BLaER1 treated with 17β-estradiol and CSF1 and Interleukin-3, amounts not matched to agents 10 nM and 100 nM (cell line): ENCODE results near the gene PRKRIP1.
A peak's percentile ranks its signal among the peaks of the same experiment; 100 is the strongest.
"Not testable (repeated sequence)": the region's sequence is repeated elsewhere in the genome, so short reads cannot be mapped to it uniquely, and the experiment has no call there.

Experiments
- H3K27ac ChIP-seq, 11 experiments: shearing (Covaris generic); formaldehyde crosslinking; 2 replicates each; pipeline ENCODE4 v1.8.1; 2022
- H3K27me3 ChIP-seq, 11 experiments: shearing (Covaris generic); formaldehyde crosslinking; 2 replicates each; pipeline ENCODE4 v1.8.1; 2022
- H3K36me3 ChIP-seq, 11 experiments: shearing (Covaris generic); formaldehyde crosslinking; 2 replicates each; pipeline ENCODE4 v1.8.1; 2022
- H3K4me1 ChIP-seq, 10 experiments: shearing (Covaris generic); formaldehyde crosslinking; 2 replicates each; pipeline ENCODE4 v1.8.1; 2022
- H3K4me2 ChIP-seq, 11 experiments: shearing (Covaris generic); formaldehyde crosslinking; 2 replicates each; pipeline ENCODE4 v1.8.1; 2022
- H3K4me3 ChIP-seq, 10 experiments: shearing (Covaris generic); formaldehyde crosslinking; 2 replicates each; pipeline ENCODE4 v1.8.1; 2022
- H3K9ac ChIP-seq, 11 experiments: shearing (Covaris generic); formaldehyde crosslinking; 2 replicates each; pipeline ENCODE4 v1.8.1; 2022
- H3K9me3 ChIP-seq, 11 experiments: shearing (Covaris generic); formaldehyde crosslinking; replicated peaks in 1 of 11; 2 replicates each; pipeline ENCODE4 v1.8.1; 2022
- H4K20me1 ChIP-seq, 11 experiments: shearing (Covaris generic); formaldehyde crosslinking; 2 replicates each; pipeline ENCODE4 v1.8.1; 2022
- Cebpa-rat ChIP-seq, 11 experiments: shearing (Covaris generic); IDR thresholded peaks; 2 replicates each; pipeline ENCODE4 v1.8.1; 2022

The PRKRIP1 gene

DNA sequence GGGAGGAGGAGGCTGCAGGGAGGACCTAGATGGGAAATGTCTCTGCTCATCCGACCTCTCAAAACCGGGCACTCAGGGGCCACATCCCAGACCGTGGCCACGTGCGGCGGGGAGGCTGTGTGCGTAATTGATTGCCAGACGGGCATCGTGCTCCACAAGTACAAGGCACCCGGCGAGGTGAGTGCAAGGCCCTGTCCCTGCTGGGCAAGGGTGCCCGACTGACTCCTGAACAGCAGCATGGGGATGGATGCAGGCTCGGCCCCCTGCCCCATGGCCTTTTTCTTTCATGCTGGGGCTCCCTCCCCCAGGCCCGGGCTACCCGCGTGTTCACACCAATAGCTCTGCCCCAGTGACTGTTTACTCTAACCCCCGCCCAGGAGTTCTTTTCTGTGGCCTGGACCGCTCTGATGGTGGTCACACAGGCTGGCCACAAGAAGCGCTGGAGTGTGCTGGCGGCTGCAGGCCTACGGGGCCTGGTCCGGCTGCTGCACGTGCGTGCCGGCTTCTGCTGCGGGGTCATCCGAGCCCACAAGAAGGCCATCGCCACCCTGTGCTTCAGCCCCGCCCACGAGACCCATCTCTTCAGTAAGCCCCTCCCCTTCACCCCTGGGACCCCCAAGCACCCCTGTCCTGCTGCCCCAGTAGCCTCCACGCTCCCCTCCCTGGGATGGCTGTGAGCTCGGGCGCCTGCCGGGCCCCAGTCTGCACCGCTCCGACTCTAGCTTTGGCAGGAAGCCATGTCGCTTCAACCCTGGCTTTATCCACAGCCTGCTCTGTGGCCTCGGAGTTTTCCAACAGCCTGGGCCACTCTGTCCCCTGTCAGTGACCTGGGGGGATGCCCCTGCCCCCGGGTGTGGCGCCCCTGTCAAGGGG, 72.6 kb downstream of the PRKRIP1 start:
- peak overlapping the region in 9 of 11 experiments; percentile 7 to 77 (median 41); a peak in 15 of 22 replicates for H3K4me2 ChIP-seq
- peaks cover 19 to 65% (median 52%) of the 10 kb centered on the region in 11 experiments for H3K36me3 ChIP-seq
- H3K4me1 ChIP-seq, result peaks cover 17 to 63% (median 44%) of the 10 kb centered on the region in 10 experiments
- H3K9ac ChIP-seq, result peak overlapping the region in 7 of 11 experiments; percentile 26 to 63 (median 44); a peak in 12 of 22 replicates
- TF ChIP-seq Cebpa-rat (IDR thresholded peaks at IDR 0.05), result no peak
- no peaks in the 10 kb centered on the region for H3K27me3 ChIP-seq
- no peak overlapping the region for H3K4me3 ChIP-seq
- H4K20me1 ChIP-seq, result peaks cover 4 to 82% (median 28%) of the 10 kb centered on the region in 11 experiments; a peak in 18 of 22 replicates
- H3K27ac ChIP-seq, result peak overlapping the region in 3 of 11 experiments; percentile 4 to 40 (median 25); a peak in 2 of 22 replicates
- no peaks in the 10 kb centered on the region for H3K9me3 ChIP-seq

DNA sequence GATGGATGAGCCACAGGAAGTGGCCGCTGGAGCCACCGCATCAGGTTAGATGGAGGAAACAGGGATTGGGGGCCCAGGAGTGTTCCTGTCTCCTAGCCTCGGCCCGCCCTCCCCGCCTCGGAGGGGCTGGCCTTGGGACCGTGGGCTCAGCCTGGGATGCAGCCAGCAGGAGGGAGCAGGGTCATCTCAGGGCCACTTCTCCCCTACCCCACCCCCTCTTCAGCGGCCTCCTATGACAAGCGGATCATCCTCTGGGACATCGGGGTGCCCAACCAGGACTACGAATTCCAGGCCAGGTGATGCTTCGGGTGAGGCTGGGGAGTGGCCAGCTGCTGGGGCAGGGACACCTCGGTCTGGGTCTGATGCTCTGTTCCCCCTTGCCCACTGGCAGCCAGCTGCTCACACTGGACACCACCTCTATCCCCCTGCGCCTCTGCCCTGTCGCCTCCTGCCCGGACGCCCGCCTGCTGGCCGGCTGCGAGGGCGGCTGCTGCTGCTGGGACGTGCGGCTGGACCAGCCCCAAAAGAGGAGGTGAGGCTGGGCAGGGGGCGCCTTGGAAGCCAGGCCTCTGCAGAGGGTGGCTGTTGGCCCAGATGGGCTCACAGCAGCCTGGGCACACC, 73.3 kb downstream of the PRKRIP1 start:
- Histone ChIP-seq H3K4me3 (no peak overlapping the region), H3K9me3 (no peaks in the 10 kb centered on the region), H3K9ac (peak overlapping the region in 5 of 11 experiments; percentile 26 to 63 (median 49); a peak in 5 of 22 replicates), H3K36me3 (peaks cover 19 to 67% (median 52%) of the 10 kb centered on the region in 11 experiments), H4K20me1 (peaks cover 4 to 87% (median 32%) of the 10 kb centered on the region in 11 experiments; a peak in 18 of 22 replicates), H3K27me3 (no peaks in the 10 kb centered on the region), H3K4me2 (peak overlapping the region in 4 of 11 experiments; percentile 7 to 77 (median 36); a peak in 2 of 22 replicates), H3K27ac (0 out of 22 replicates have a peak overlapping the region, but pooled peaks of 1 of the 11 experiments have one; percentile 22), H3K4me1 (peaks cover 14 to 59% (median 39%) of the 10 kb centered on the region in 10 experiments)
- no peak for TF ChIP-seq Cebpa-rat (IDR thresholded peaks at IDR 0.05)

DNA sequence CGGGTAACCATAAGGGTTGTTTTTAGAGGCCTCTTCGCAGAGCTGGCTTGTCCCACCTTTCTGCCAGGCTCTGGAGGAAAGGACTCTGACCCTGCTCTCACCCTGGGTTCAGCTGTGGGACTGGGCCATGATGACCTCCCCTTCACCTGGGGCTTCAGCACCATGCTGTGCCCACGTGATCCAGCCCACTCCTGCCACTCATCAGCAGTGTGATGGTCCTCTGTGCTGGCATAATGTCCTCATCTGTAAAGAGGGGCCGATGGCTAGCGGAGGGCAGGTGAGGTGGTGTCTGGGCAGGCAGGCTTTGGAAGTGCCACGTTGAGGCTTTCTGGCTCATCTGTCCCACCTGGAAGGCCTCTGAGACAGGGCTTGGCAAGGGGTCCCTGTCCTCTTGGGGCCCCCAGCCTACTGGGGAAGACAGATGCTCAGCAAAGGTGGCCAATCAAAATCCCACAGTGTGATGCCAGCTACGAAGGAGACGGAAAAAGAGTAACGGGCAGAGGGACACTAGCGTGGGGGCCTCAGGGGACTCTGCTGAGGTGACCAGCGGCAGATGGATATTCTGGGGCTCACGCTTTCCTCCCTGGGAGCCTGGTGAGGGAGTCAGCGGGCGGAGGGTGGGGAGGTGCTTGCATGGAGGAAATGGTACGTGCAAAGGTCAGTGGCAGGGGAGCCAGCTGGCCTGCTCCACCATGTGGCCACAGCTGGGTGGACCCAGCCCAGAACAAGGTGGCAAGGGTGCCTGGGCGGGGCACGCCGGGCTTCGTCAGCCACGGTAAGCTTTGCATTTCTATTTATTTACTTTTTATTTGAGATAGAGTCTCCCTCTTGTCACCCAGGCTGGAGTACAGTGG, 74.0 kb downstream of the PRKRIP1 start:
- no peak overlapping the region for H3K4me2 ChIP-seq
- no peak overlapping the region for H3K4me3 ChIP-seq
- no peaks in the 10 kb centered on the region for H3K9me3 ChIP-seq
- peak overlapping the region in 2 of 11 experiments; percentile 6 to 58; a peak in 1 of 22 replicates for H3K9ac ChIP-seq
- peaks cover 14 to 59% (median 39%) of the 10 kb centered on the region in 10 experiments for H3K4me1 ChIP-seq
- H3K27me3 ChIP-seq, result no peaks in the 10 kb centered on the region
- 0 out of 22 replicates have a peak overlapping the region, but pooled peaks of 1 of the 11 experiments have one; percentile 22 for H3K27ac ChIP-seq
- H3K36me3 ChIP-seq, result peaks cover 19 to 67% (median 52%) of the 10 kb centered on the region in 11 experiments
- H4K20me1 ChIP-seq, result peaks cover 4 to 84% (median 32%) of the 10 kb centered on the region in 11 experiments; a peak in 18 of 22 replicates
- no peak for TF ChIP-seq Cebpa-rat (IDR thresholded peaks at IDR 0.05)

DNA sequence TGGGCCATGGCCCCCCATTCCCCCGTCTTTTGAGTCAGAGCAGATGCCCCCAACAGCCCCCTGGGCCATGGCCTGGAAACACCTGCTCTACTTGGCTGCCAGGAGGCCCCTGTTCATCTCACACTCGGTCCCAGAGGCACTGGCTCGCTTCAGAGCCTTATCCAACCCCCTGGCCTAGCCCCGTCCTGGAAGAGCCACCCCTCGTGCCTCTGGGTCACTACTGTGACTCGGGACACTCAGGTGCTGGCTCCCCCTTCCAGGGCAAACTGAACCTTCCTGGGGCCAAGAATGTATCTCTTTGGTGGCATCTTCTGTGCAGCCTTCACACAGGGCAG, 75.6 kb downstream of the PRKRIP1 start:
- peaks cover 0 to 45% (median 25%) of the 10 kb centered on the region in 10 experiments; a peak in 16 of 20 replicates for H3K4me1 ChIP-seq
- peaks cover 19 to 67% (median 52%) of the 10 kb centered on the region in 11 experiments for H3K36me3 ChIP-seq
- H3K4me2 ChIP-seq, result no peak overlapping the region
- H3K9me3 ChIP-seq, result no peaks in the 10 kb centered on the region
- no peaks in the 10 kb centered on the region for H3K27me3 ChIP-seq
- H3K9ac ChIP-seq, result peak overlapping the region in 3 of 11 experiments; percentile 19 to 23 (median 20); a peak in 3 of 22 replicates
- no peak for TF ChIP-seq Cebpa-rat (IDR thresholded peaks at IDR 0.05)
- H3K4me3 ChIP-seq, result no peak overlapping the region
- peaks cover 4 to 69% (median 29%) of the 10 kb centered on the region in 11 experiments; a peak in 18 of 22 replicates for H4K20me1 ChIP-seq
- H3K27ac ChIP-seq, result no peak overlapping the region

DNA sequence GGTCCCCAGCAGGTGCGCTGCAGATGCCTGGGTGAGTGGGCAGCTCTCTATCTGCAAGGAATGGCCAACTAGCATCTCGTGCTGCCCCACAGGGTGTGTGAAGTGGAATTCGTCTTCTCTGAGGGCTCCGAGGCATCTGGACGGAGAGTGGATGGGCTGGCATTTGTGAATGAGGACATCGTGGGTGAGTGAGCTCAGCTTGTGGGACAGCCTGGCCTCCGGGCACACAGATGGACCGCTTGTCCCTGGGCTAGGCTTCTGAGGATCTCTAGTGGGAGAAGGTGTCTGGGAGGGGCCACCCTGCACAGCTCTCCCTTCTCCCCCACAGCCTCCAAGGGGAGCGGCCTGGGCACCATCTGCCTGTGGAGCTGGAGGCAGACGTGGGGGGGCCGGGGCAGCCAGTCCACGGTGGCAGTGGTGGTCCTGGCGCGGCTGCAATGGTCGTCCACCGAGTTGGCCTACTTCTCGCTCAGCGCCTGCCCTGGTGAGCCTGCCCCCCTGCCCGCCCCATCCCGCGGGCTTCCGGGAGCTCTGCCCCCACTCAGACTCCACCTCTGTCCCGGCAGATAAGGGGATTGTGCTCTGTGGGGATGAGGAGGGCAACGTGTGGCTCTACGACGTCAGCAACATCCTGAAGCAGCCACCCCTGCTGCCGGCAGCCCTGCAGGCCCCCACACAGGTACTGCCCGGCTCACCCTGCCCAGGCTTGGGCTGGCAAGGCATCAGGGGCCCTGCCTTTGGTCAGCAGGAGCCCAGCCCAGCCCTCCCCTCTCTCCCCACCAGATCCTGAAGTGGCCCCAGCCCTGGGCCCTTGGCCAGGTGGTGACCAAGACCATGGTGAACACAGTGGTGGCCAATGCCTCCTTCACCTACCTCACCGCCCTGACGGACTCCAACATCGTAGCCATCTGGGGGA, 76.2 kb downstream of the PRKRIP1 start:
- no peak overlapping the region for H3K4me3 ChIP-seq
- no peak for TF ChIP-seq Cebpa-rat (IDR thresholded peaks at IDR 0.05)
- H4K20me1 ChIP-seq, result peaks cover 4 to 66% (median 29%) of the 10 kb centered on the region in 11 experiments; a peak in 18 of 22 replicates
- no peak overlapping the region for H3K27ac ChIP-seq
- H3K9me3 ChIP-seq, result no peaks in the 10 kb centered on the region
- H3K27me3 ChIP-seq, result no peaks in the 10 kb centered on the region
- H3K9ac ChIP-seq, result peak overlapping the region in 3 of 11 experiments; percentile 19 to 23 (median 20); a peak in 3 of 22 replicates
- peaks cover 0 to 39% (median 21%) of the 10 kb centered on the region in 10 experiments; a peak in 16 of 20 replicates for H3K4me1 ChIP-seq
- no peak overlapping the region for H3K4me2 ChIP-seq
- peaks cover 19 to 65% (median 51%) of the 10 kb centered on the region in 11 experiments for H3K36me3 ChIP-seq

DNA sequence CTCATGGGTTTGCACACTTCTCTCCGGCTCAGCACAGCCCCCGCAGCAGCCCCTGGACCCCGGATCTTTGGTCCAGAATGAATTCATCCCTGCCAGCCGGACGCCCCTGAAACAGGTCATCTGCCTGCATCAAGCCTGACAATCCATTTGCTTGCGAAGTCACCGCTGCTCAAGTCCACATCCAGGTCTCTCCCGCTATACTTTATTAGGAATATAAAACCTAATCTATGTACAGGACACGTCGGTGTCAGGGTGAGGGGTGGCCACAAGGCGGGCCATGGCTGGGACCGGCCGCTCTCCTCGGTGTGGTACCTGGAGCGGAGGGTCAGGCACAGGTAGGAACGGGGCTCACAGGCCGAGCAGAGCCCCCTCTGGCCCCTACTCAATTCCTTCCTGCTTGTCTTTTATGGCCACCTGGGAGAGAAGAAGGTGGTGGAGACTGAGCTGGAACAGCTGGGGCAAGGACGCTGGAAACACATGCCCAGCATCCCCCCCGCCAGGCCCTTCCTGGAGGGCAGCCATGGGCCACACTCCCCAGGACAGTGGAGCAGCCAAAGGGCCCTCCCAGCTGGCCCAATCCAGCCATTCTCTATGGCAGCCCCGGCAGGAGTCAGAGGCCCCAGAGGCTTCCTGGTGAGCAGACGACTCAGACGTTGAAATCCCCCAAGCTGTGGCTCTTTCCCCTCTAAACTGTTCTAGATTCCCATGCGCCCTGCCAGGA, 77.3 kb downstream of the PRKRIP1 start:
- Histone ChIP-seq H3K4me3 (no peak overlapping the region), H3K27me3 (no peaks in the 10 kb centered on the region), H3K9ac (peak overlapping the region in 5 of 11 experiments; percentile 0 to 52 (median 41); a peak in 5 of 22 replicates), H4K20me1 (peaks cover 4 to 56% (median 29%) of the 10 kb centered on the region in 11 experiments; a peak in 18 of 22 replicates), H3K4me2 (peak overlapping the region in 3 of 11 experiments; percentile 12 to 40 (median 21); a peak in 5 of 22 replicates), H3K36me3 (peaks cover 19 to 55% (median 45%) of the 10 kb centered on the region in 11 experiments), H3K4me1 (peaks cover 0 to 29% (median 11%) of the 10 kb centered on the region in 10 experiments; a peak in 15 of 20 replicates), H3K27ac (peak overlapping the region in 1 of 11 experiments; percentile 18; a peak in 2 of 22 replicates), H3K9me3 (no peaks in the 10 kb centered on the region)
- no peak for TF ChIP-seq Cebpa-rat (IDR thresholded peaks at IDR 0.05)

DNA sequence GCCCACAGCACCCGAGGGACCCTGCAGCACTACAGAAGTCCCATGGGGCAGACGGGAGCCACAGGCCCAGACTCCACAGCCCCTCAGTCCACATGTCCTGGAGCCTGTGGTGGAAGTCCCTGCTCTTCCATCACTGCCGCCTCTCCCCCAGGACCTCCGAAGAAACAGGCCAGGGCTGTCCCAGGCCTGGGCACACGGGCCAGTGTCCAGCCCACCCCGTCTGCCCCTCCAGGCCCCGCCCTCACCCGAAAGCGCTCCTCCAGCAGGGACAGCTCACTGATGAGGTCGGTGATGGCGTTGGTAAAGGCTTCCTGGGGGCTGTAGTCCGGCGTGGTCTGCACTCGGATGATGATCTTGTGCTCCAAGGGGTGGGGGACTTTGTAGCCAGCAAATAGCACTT, 78.0 kb downstream of the PRKRIP1 start:
- Histone ChIP-seq H3K4me1 (peaks cover 0 to 22% (median 4%) of the 10 kb centered on the region in 10 experiments; a peak in 12 of 20 replicates), H3K36me3 (peaks cover 19 to 48% (median 40%) of the 10 kb centered on the region in 11 experiments), H4K20me1 (peaks cover 4 to 49% (median 29%) of the 10 kb centered on the region in 11 experiments; a peak in 18 of 22 replicates), H3K4me2 (peak overlapping the region in 1 of 11 experiments; percentile 40; a peak in 1 of 22 replicates)
- H3K9me3 ChIP-seq, H3K27me3 ChIP-seq, H3K9ac ChIP-seq, H3K27ac ChIP-seq, H3K4me3 ChIP-seq: not testable (repeated sequence)

DNA sequence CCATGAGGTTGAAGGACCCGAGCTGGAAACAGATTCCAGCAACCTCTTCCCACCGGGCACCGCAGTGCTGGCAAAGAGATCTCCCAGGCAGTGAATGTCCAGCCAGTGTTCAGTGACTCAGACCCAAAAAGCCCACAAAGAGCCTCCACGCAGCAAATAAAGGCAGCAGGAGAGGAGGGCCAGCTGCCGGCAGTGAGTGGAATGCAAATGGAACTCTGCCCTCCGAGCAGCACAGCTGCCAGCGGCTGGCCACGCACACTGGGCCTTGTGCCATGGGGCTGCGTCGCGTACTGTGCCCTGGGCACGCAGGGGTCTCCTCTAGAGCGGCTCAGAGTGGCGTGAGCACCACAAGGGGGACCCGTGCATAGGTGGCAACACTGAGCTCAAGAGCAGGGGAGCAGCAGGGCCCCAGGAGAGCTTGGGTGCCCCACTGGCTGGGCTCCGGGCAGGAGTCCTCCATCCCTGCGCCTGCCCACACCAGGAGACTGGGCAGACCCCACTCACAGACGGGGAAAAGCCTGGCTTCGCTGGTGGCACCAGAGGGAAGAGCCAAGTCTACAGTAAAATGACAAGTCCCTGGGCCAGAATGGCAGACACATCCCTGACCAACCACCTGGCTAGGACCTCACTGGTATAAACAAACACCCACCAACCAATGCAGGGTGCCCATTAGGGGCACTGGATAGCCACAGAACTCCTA, 78.7 kb downstream of the PRKRIP1 start:
- H3K9me3 ChIP-seq, H3K27me3 ChIP-seq, H3K9ac ChIP-seq, H3K4me2 ChIP-seq, H3K4me3 ChIP-seq, H3K27ac ChIP-seq: not testable (repeated sequence)
- H3K4me1 ChIP-seq, result peaks cover 0 to 20% (median 0%) of the 10 kb centered on the region in 10 experiments; a peak in 7 of 20 replicates
- peaks cover 4 to 42% (median 28%) of the 10 kb centered on the region in 11 experiments; a peak in 18 of 22 replicates for H4K20me1 ChIP-seq
- peaks cover 19 to 40% (median 33%) of the 10 kb centered on the region in 11 experiments for H3K36me3 ChIP-seq
